Stimulated activated CD4-positive, alpha-beta T cell treated with anti-CD3 and anti-CD28 coated beads, Interleukin-1b, Interleukin-23, amount 100 ng/mL, for 24 hours (primary cell): ENCODE results near the gene PRRT2.
"Not testable (repeated sequence)": the region's sequence is repeated elsewhere in the genome, so short reads cannot be mapped to it uniquely, and the experiment has no call there.

ENCODE experiments used
- DNase-seq, 4 experiments: peaks; one replicate each; pipeline ENCODE4 v3.0.0-alpha.2; 2020; ENCODE audit warnings: low read depth in 4 of 4, low spot score in 1 of 4

The PRRT2 gene

GRCh38 chr16:29831490-29831889 lies 19.5 kb downstream of the PRRT2 start:
- no peak for DNase-seq

- not testable (repeated sequence) for DNase-seq
These were observed 21.2 kb downstream of the PRRT2 start for GRCh38 chr16:29833219-29833618.

- no peak for DNase-seq
These were observed 22.1 kb downstream of the PRRT2 start for GRCh38 chr16:29834079-29834478.

- DNase-seq = no peak
These were observed 23.9 kb downstream of the PRRT2 start for GRCh38 chr16:29835926-29836325.

GRCh38 chr16:29836623-29837022 lies 24.6 kb downstream of the PRRT2 start:
- DNase-seq = no peak

- no peak for DNase-seq
These were observed 25.8 kb downstream of the PRRT2 start for GRCh38 chr16:29837841-29838240.

- no peak for DNase-seq
These were observed 27.8 kb downstream of the PRRT2 start for GRCh38 chr16:29839822-29840221.

- no peak for DNase-seq
These were observed 28.2 kb downstream of the PRRT2 start for GRCh38 chr16:29840240-29840639.

- no peak for DNase-seq
These were observed 29.6 kb downstream of the PRRT2 start for GRCh38 chr16:29841631-29842030.

- no peak for DNase-seq
These were observed 30.8 kb downstream of the PRRT2 start for GRCh38 chr16:29842732-29843346.

GRCh38 chr16:29843931-29844330 lies 31.9 kb downstream of the PRRT2 start:
- no peak for DNase-seq

- DNase-seq = no peak
These were observed 32.8 kb downstream of the PRRT2 start for GRCh38 chr16:29844575-29845331.

- no peak for DNase-seq
These were observed 33.7 kb downstream of the PRRT2 start for GRCh38 chr16:29845656-29846055.

- peak; percentile 64 to 76 (median 72) for DNase-seq
These were observed 36.7 kb downstream of the PRRT2 start for GRCh38 chr16:29848420-29849297.

GRCh38 chr16:29849505-29849904 lies 37.5 kb downstream of the PRRT2 start:
- no peak for DNase-seq

GRCh38 chr16:29850998-29851397 lies 39.0 kb downstream of the PRRT2 start:
- DNase-seq = no peak

- no peak for DNase-seq
These were observed 40.7 kb downstream of the PRRT2 start for GRCh38 chr16:29852654-29853053.

GRCh38 chr16:29854520-29855100 lies 42.6 kb downstream of the PRRT2 start:
- no peak for DNase-seq

GRCh38 chr16:29857133-29857760 lies 45.3 kb downstream of the PRRT2 start:
- no peak for DNase-seq

GRCh38 chr16:29858149-29858849 lies 46.3 kb downstream of the PRRT2 start:
- no peak for DNase-seq
